MG63 (cell line): ENCODE data around the gene SAP25. TPM values are rescaled to one million over a fixed set of nuclear protein-coding genes. Genes with fewer than 3 reads are reported as not detected.
"Not testable (repeated sequence)": the region's sequence is repeated elsewhere in the genome, so short reads cannot be mapped to it uniquely, and the experiment has no call there.

Experiments used
- DNase-seq: peaks from one replicate; pipeline ENCODE4 v3.0.0-alpha.2; 2020
- H3K27me3 ChIP-seq: fragments of 250-450 bp; sonication (Bioruptor Pico); 2 replicates; pipeline ENCODE4 v1.5.1; 2020; ENCODE audit warnings: mild to moderate bottlenecking, moderate library complexity
- H3K36me3 ChIP-seq: fragments of 250-450 bp; sonication (Bioruptor Pico); 2 replicates; pipeline ENCODE4 v1.5.1; 2020; ENCODE audit warnings: mild to moderate bottlenecking, moderate library complexity
- H3K4me3 ChIP-seq: fragments of 250-450 bp; sonication (Bioruptor Pico); 2 replicates; pipeline ENCODE4 v1.5.1; 2020; ENCODE audit warnings: mild to moderate bottlenecking, moderate library complexity
- H3K9me3 ChIP-seq: fragments of 250-450 bp; sonication (Bioruptor Pico); 2 replicates; pipeline ENCODE4 v1.5.1; 2020; ENCODE audit warnings: mild to moderate bottlenecking, moderate library complexity
- total RNA-seq: library from RNA; depleted of rRNA; stranded (reverse); fragments of >200 nt; shearing (Covaris generic); gene quantifications from 2 replicates; pipeline ENCODE4 v1.2.3, GENCODE V29; 2014; ENCODE audit warnings: low replicate concordance

SAP25 gene
- total RNA-seq, 1 experiment from 2014 or later: not detected

DNA sequence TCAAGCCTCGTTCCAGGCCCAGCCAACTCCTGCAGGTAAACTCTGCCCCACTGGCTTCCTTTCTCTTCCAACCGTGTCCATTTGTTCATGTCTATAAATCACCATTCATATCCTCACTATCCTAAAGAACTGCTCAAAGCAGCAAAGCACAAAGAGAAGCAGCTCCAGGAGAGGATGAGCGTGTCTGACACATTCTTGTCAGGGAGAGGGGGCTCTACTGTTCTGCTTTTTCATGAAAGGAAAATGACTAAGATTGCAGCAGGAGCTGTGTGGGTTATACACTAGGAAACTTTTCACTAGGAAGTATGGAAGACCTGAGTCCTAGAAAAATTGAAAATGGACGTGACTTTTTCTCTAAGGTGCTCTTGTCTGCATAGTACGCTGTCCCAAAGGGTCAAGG is 18.0 kb downstream of the SAP25 start:
- Histone ChIP-seq H3K4me3 (no peak overlapping the region), H3K36me3 (no peaks in the 10 kb centered on the region), H3K27me3 (no peaks in the 10 kb centered on the region), H3K9me3 (no peaks in the 10 kb centered on the region)
- no peak for DNase-seq

DNA sequence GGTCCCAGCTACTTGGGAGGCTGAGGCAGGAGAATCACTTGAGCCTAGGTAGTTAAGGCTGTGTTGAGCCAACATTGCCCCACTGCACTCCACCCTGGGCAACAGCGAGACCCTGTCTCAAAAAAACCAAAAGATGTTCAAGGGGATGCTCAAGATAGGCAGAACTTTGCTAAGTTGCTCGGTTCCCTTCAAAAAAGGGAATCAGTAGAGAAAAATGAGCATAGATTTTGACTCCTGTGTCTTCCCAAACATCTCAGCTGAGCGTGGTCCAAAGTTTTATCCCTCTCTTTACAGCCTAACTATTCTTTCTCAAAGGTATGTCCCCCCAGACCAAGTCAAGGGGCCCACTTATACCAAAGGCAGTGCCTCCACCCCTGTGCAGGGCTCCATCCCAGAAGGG is 20.7 kb downstream of the SAP25 start:
- Histone ChIP-seq H3K9me3 (no peaks in the 10 kb centered on the region), H3K4me3 (no peak overlapping the region), H3K36me3 (no peaks in the 10 kb centered on the region; the same call in 1 of the 2 replicates), H3K27me3 (no peaks in the 10 kb centered on the region)
- DNase-seq: no peak

DNA sequence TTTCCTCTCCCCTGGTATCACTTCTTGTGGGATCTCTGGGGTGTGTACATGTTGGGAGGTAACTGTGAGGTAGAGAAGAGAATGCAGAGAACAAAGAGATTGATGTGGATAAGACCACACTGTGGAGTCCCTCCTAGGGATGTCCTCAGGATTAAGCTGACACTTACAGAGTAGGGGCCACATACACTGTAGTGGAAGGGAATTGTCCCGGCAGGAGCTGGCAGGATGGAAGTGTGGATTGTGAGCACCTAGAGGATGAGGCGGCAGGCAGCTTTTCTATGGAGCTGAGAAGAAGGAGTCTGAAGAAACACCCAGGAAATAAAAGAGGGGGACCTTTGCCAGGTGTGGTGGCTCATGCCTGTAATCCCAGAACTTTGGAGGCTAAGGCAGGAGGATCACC is 21.2 kb downstream of the SAP25 start:
- Histone ChIP-seq H3K9me3 (no peaks in the 10 kb centered on the region), H3K36me3 (no peaks in the 10 kb centered on the region; the same call in 1 of the 2 replicates), H3K4me3 (no peak overlapping the region), H3K27me3 (no peaks in the 10 kb centered on the region)
- no peak for DNase-seq

DNA sequence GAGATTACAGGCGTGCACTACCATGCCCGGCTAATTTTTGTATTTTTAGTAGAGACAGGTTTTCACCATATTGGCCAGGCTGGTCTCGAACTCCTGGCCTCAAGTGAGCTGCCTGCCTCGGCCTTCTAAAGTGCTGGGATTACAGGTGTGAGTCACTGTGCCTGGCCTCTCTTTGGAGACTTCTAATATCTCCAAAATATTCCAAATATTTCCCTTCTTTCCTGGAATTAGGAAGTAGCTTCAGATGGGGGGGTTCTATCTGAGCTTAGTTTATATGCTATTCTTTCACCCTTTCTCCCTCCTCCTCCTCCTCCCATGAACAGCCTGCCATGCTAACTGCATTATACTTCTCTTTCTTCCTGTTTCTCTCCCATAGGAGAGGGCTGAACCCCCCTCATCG is 25.3 kb downstream of the SAP25 start:
- H3K27me3 ChIP-seq, H3K9me3 ChIP-seq, H3K4me3 ChIP-seq, DNase-seq, H3K36me3 ChIP-seq: not testable (repeated sequence)

DNA sequence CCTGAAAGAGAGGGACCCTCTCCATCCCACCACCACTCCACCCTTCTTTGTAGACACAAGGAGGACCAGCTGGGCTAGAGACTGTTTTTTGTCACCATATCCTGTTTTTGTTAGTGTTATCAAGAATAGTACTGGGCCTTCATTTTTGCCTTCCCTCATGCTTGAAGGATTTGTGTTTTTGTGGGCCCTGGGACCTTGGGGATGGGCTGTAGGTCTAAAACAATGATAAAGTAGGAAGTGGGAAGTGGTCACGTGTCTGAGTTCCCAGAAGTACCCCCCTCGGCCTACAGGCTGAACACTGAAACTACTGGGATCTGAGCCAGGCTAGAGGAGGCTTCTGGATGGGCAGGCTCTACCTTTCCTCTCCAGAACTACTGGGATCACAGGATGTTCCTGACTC is 25.8 kb downstream of the SAP25 start:
- no peak overlapping the region for H3K4me3 ChIP-seq
- H3K36me3 ChIP-seq: no peaks in the 10 kb centered on the region; the same call in 1 of the 2 replicates
- no peak for DNase-seq
- no peaks in the 10 kb centered on the region for H3K27me3 ChIP-seq
- no peaks in the 10 kb centered on the region for H3K9me3 ChIP-seq

DNA sequence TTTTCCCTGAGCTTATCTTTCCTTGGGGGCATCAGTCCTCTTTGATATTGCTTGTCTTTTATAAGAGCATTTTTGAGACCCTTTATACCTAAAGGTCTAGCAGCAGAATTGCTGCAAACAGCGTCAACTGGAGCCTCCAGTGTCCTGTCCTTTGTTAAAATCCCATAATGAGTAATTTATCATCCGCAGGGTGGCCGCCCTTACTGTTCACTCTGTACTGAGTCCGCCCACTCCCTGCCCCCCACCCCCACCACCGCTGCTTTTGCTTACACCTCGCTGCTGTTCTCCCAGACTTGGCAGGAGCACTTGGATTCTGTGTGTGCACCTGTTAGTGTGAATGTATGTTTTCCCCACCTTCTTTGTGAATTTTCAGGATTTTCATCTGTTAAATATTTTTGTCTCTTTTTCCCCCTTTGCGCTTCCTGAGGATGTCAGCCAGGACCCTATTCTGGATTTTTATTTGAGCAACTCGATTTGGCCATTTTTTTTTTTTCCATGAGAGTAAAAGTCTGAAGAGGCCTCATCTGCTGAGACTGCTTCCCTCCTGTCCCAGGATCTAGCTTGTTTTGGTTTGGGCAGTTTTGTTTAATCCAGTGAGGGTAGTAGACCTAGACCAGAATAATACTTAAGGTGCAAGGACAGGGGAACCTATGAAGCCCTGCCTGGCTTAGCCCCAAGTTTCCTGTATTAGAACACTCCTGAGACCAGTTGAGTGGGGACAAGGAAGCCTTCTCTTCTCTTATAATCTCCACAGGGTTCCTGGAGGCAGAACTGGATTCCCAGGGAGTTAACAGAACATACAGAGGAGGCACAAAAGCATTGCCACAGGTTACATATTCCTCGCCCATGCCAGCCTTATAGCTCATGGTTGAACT is 26.5 kb downstream of the SAP25 start:
- Histone ChIP-seq H3K36me3 (no peaks in the 10 kb centered on the region; the same call in 1 of the 2 replicates), H3K4me3 (no peak overlapping the region), H3K27me3 (no peaks in the 10 kb centered on the region), H3K9me3 (no peaks in the 10 kb centered on the region)
- DNase-seq: no peak

DNA sequence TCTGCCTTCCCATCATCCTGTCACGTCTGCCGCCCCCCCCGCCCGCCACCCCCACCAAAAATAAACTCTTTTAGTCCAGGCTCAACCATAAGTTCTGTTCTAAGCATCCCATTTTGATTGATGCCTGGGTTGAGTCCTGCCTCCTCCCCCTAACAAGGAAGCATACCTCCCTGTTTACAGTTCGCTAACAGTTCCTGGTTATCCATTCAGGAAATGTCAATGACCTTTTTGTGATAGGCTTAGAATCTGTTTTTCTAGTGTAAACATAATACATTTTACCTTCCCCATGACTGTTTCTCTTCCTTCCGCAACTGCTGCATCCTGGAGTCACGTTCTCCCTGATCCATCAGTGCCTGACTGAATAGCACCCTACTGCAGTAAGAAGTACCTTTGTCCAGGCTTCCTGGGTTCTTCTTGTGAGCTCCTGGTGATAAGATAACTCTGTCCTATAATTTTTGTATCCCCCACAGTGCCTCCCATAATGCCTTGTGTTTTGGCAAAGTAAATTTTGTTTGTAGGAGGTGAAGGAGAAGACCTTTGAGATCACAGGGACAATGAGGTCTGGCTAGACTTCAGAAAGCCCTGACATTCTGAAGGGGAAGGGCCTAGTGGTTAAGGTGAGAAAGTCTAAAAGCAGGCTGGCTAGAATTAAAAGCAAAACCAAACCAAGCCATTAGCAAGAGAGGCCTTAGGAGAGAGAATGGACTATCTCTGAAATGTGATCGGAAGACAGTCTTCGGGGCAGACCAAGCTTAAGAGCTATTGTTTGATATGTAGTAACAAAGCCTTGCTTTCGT is 27.4 kb downstream of the SAP25 start:
- Histone ChIP-seq H3K27me3 (no peaks in the 10 kb centered on the region), H3K4me3 (no peak overlapping the region), H3K9me3 (no peaks in the 10 kb centered on the region), H3K36me3 (no peaks in the 10 kb centered on the region; the same call in 1 of the 2 replicates)
- DNase-seq: no peak

DNA sequence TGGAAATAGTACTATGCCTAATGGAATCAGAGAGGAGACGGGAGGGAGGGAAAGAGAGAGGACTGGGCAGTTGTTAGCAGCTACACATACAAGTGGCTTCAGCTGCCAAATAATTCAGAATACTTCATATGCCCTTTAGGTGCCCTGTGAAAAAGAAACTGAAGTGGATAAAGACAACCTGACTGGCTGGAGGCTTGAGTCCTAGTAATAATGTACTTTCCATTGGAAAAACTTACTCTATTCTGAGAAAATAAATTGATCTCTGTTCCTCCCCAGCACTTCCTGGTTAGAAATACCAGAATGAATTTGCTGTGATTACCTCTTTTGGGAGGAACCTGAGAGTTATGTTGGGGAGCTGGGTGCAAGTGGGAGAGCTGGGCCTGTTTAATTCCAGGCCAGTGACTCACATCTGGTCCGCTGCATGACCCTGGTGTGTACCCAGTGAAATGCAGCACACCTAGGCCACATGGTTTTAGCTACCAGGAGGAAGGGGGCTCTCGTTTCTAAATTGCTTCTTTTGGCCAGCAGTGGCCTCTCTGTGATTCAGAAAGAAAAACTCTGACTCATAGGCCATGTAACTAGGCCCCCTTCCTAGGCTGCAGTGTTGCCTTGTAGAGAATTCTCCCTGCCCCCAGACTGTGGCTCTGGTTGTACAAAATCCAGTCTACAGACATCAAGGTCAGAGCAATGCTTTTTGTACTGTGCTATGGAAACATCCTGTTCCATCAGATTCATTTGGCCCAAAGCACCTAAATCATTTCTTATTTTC is 28.2 kb downstream of the SAP25 start:
- Histone ChIP-seq H3K27me3 (no peaks in the 10 kb centered on the region), H3K4me3 (no peak overlapping the region), H3K9me3 (no peaks in the 10 kb centered on the region), H3K36me3 (no peaks in the 10 kb centered on the region; the same call in 1 of the 2 replicates)
- peak; percentile 79 for DNase-seq

DNA sequence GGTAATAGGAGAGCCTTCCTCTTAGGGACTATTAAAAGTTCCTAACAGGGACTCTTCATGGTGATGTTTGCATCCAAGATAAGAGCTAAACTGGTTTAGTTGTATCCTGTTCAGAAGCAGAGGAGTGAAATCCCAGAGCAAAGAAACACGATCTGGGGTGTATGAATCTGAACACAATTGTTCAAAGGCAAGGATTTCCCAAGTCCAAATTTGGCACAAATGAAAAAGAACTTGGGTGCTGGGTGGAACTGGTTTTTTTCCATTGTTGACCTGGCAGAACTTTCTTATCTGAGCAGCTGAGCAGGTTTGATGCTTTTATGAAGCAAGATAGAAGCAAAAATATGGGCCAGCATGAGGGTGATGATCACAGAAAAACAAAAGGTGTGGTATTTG is 28.7 kb downstream of the SAP25 start:
- Histone ChIP-seq H3K4me3 (no peak overlapping the region), H3K27me3 (no peaks in the 10 kb centered on the region), H3K36me3 (no peaks in the 10 kb centered on the region), H3K9me3 (no peaks in the 10 kb centered on the region)
- DNase-seq: no peak

DNA sequence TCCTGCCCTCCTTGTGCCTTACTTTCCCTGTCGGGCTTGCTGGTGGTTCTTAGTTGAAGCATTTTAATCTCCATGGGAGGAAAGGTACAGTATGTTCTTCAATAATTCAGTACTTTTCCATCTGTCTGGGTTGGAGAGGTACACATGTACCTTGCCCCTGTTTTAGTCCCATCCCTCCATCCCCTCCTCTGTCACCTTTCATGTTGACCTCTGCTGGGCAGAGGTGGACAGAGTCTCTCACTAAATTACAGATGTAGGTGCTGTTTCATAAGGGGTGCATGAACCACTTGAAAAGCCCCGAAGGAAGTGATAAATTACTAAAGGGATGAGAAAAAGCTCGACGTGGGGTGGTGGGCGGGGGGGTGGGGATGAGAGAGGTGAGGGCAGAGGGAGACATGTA is 29.3 kb downstream of the SAP25 start:
- Histone ChIP-seq H3K9me3 (no peaks in the 10 kb centered on the region), H3K36me3 (no peaks in the 10 kb centered on the region), H3K27me3 (no peaks in the 10 kb centered on the region), H3K4me3 (no peak overlapping the region)
- no peak for DNase-seq

DNA sequence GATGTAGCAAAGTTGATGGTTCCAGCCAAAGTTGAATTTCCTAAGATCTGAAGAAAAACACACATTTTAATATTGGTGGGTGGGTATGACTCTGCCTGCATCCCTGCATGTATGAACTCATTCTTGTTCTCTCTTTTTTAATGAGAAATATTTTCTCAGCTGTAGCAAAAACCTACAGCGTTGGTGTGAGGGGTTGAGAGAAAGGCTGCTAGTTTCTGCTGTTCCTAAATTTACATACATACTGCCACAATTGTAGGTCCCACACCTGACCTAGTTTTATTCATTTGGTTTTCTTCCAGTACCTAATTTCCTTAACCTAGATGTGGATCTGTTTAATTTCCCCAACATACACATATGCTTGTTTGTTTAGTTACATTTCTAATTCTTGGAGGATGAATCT is 30.1 kb downstream of the SAP25 start:
- Histone ChIP-seq H3K27me3 (no peaks in the 10 kb centered on the region), H3K9me3 (no peaks in the 10 kb centered on the region), H3K4me3 (no peak overlapping the region), H3K36me3 (no peaks in the 10 kb centered on the region)
- DNase-seq: no peak

DNA sequence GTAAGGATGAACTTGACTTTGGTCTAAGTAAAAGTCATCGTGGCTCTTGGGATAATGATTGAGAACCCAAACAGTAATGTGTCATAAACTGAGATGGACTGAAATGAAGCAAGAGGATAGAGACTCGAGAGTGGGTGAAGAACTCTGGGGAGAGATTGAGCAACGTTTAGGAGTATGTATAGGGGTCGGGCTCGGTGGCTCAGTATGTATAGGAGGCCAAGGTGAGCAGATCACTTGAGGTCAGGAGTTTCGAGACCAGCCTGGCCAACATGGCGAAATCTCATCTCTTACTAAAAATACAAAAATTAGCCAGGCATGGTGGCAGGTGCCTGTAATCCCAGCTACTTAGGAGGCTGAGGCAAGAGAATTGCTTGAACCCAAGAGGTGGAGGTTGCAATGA is 32.4 kb downstream of the SAP25 start:
- H3K4me3 ChIP-seq, DNase-seq, H3K27me3 ChIP-seq, H3K9me3 ChIP-seq, H3K36me3 ChIP-seq: not testable (repeated sequence)

DNA sequence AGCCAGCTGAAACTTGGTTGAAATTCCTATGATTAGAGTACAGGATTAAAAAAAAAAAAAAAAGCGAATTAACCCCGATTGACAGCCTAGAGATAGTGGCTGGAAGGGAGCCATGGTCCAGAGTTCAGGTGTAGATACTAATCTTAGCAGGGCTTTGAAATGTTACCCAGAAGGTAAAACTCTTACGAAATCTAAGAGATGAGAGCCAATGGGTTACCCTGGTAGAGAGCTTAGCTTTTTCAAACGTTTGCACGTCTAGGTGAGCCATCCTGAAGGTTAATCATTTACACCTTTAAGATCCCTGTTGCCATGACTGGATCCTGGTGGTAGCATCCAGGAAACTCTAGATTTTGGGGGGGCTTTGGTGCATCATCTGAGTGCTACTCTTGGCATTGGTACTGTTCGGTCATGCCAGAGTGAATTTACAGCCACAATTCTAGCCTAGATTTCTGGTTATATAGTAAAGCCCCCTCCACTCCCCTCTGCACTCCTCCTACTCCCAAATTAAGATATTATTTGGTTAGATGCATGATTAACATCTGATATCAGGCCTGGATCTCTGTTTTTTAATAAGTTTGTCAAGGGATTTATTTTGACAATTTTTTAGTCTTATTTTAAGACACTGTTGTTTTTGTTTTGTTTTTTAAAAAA is 33.5 kb downstream of the SAP25 start:
- peak overlapping the region; percentile 75; the same call in 1 of the 2 replicates for H3K4me3 ChIP-seq
- DNase-seq: no peak
- H3K27me3 ChIP-seq: no peaks in the 10 kb centered on the region
- no peaks in the 10 kb centered on the region for H3K9me3 ChIP-seq
- no peaks in the 10 kb centered on the region for H3K36me3 ChIP-seq

DNA sequence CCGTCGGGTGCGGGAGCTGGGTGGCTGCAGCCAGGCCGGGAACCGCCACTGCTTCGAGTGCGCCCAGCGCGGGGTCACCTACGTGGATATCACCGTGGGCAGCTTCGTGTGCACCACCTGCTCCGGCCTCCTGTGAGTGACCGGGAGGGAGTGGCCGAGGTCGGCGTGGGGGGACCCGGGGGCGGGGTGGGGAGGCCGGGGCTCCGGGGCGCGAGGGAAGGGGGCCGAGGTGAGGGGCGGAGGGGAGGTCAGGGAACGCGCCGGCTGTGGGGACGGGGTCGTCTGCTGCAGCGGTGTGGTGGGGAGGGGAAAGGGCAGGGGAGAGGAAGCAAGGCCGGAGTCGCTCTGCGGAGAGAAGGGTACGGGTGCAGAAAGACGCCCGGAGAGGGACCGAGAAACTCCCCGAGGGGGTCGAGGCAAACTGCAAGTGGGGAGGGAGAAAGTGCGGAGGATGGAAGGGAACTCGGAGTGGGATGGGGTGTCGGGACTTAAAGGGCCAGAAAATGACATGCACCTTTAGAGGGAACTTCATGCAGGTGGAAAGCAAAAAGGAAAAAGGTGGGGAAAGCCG is 34.2 kb downstream of the SAP25 start:
- H3K36me3 ChIP-seq: no peaks in the 10 kb centered on the region
- DNase-seq: no peak
- H3K27me3 ChIP-seq: no peaks in the 10 kb centered on the region
- H3K9me3 ChIP-seq: no peaks in the 10 kb centered on the region
- peak overlapping the region; percentile 75 for H3K4me3 ChIP-seq

DNA sequence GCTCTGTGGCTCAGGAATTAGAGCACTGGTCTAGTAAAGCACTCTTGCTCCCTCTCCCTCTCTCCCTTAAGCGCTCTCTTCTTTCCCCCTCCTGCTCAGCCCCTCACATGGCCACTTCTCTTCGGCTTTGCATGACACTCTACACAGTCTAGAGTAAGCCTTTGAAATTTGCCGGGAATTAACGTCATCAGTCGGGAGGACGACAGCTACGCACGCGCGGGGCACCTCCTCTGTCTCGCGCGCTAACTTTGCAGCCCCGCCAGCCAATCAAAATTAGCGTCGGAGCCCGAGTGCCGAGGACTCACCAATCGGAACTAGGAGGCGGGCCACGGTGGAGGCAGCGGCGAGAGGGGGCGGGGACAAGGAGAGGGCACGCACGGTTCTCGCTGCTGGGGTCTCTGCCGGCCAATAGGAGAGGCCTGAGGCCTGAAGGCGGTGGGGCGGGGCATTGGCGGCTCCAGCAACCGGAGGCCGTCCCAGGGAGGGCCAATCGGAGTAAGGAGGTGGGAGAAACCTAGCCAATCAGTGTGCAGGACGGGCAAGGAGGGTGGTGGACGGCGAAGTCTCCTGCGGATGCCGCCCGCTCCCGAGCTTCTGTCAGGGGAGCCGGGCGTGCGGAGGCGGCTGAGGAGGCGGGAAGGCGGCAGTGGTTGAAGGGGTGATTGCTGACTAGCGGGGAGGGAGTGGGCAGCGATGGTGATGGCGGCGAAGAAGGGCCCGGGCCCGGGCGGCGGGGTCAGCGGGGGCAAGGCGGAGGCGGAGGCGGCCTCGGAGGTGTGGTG is 34.9 kb downstream of the SAP25 start, which contains the start of gene AGFG2:
TSS of gene AGFG2 (plus strand) at position 550 of the 782 bp plus-strand sequence. CDS start at position 694, 144 bp downstream.
- no peaks in the 10 kb centered on the region for H3K36me3 ChIP-seq
- peak; percentile 99 for DNase-seq
- peak within 1 kb of the TSS; percentile 75 for H3K4me3 ChIP-seq
- H3K9me3 ChIP-seq: no peaks in the 10 kb centered on the region
- no peaks in the 10 kb centered on the region for H3K27me3 ChIP-seq

DNA sequence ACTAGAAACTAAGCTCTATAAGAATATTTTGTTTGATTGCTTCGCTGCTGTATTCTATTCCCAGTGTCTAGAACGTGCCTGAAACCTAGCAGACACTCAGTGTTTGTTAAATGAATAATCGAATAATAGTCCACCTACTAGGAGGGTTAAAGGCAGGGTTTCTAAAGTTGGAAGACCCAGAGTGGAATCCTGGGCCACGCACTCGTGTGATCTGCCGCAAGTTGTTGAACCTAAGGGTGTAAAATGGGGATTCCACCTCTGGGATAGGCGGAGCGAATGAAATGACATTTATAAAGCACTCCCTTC is 35.4 kb downstream of the SAP25 start:
- H3K36me3 ChIP-seq: no peaks in the 10 kb centered on the region
- no peaks in the 10 kb centered on the region for H3K27me3 ChIP-seq
- H3K4me3 ChIP-seq: peak overlapping the region; percentile 49
- H3K9me3 ChIP-seq: no peaks in the 10 kb centered on the region
- no peak for DNase-seq
